DND-41 (cell line): ENCODE measurements around the gene MISP3.

Experiments
- EZH2 ChIP-seq: IDR thresholded peaks from 3 replicates; pipeline ENCODE4 v1.6.1; 2012; ENCODE audit warnings: borderline replicate concordance, low read depth, mild to moderate bottlenecking, moderate library complexity, low read length, inconsistent platforms; ENCODE audit not compliant: severe bottlenecking
- TF ChIP-seq, protein P1 (sequence below): IDR thresholded peaks from 2 replicates; pipeline ENCODE4 v1.5.1; 2012; ENCODE audit warnings: borderline replicate concordance, low read length, moderate library complexity, mild to moderate bottlenecking; ENCODE audit not compliant: poor library complexity, severe bottlenecking; ENCODE audit errors: extremely low read depth

DNA sequence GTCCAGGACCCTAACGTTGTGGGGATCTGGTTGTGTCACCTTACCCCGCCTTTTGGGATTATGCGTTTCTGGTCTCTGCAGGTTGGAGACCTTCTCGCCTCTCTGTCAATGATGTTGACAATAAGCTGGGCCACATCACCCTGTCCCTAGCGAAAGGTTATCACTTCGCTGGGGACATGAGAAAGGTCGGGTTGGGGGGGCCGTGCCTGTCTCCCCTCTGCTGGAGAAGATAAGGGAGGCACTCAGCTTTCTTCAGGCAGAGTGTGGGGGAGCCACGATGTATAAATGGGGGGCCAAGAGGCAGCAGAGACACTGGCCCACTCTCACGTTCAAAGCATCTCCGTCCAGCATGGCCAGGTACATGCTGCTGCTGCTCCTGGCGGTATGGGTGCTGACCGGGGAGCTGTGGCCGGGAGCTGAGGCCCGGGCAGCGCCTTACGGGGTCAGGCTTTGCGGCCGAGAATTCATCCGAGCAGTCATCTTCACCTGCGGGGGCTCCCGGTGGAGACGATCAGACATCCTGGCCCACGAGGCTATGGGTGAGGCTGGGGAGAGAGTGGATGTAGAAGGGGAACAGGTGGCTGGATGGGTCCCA is 44.6 kb upstream of the MISP3 start, which contains the start of gene RLN3:
- TF ChIP-seq, protein P1, sequence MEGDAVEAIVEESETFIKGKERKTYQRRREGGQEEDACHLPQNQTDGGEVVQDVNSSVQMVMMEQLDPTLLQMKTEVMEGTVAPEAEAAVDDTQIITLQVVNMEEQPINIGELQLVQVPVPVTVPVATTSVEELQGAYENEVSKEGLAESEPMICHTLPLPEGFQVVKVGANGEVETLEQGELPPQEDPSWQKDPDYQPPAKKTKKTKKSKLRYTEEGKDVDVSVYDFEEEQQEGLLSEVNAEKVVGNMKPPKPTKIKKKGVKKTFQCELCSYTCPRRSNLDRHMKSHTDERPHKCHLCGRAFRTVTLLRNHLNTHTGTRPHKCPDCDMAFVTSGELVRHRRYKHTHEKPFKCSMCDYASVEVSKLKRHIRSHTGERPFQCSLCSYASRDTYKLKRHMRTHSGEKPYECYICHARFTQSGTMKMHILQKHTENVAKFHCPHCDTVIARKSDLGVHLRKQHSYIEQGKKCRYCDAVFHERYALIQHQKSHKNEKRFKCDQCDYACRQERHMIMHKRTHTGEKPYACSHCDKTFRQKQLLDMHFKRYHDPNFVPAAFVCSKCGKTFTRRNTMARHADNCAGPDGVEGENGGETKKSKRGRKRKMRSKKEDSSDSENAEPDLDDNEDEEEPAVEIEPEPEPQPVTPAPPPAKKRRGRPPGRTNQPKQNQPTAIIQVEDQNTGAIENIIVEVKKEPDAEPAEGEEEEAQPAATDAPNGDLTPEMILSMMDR, result no peak
- TF ChIP-seq EZH2, result no peak
